Upper lobe of right lung (tissue), 1 donor: ENCODE data around the gene RSPO3. TPM values are rescaled to one million over a fixed set of nuclear protein-coding genes. Genes with fewer than 3 reads are reported as not detected.
"Not testable (repeated sequence)": the region's sequence is repeated elsewhere in the genome, so short reads cannot be mapped to it uniquely, and the experiment has no call there.

Source experiments
- ATAC-seq: fragments of 200-7000 bp; cut with Tn5 transposase; one replicate; pipeline ENCODE4 v1.9.1; 2020; ENCODE audit warnings: mild to moderate bottlenecking, moderate library complexity
- DNase-seq: peaks from one replicate; pipeline ENCODE4 v3.0.0-alpha.2; 2020
- H3K27ac ChIP-seq: fragments of 200-600 bp; one replicate; pipeline ENCODE4 v1.8.0; 2022
- H3K27me3 ChIP-seq: fragments of 200-600 bp; one replicate; pipeline ENCODE4 v1.8.0; 2022; ENCODE audit warnings: mild to moderate bottlenecking
- H3K36me3 ChIP-seq: fragments of 200-600 bp; one replicate; pipeline ENCODE4 v1.8.0; 2022
- H3K4me1 ChIP-seq: fragments of 200-600 bp; one replicate; pipeline ENCODE4 v1.8.0; 2022
- H3K4me3 ChIP-seq: fragments of 200-600 bp; one replicate; pipeline ENCODE4 v1.8.0; 2022; ENCODE audit warnings: mild to moderate bottlenecking
- H3K9me3 ChIP-seq: fragments of 200-600 bp; one replicate; pipeline ENCODE4 v1.8.0; 2022
- CTCF ChIP-seq: fragments of 200-600 bp; IDR thresholded peaks from one replicate; pipeline ENCODE4 v1.8.0; 2022; ENCODE audit warnings: antibody characterized with exemption
- intact Hi-C: fragments of 100-400 bp; cut with DNase I; formaldehyde crosslinking; loops from one replicate; pipeline ENCODE4 v1.11.0; 2022
- total RNA-seq: library from RNA; stranded (reverse); fragmentation: NEBNext Ultra II Directional; extraction: Animal tissue kit (Norgen Biotek cat#: 25700); gene quantifications from one replicate; pipeline ENCODE4 v1.2.1, GENCODE V29; 2021
- donor health status: DM: no; HTN: yes; CAD: no; lungs with severe emphysema.

Gene RSPO3
- total RNA-seq, 1 donor from 2014 or later, result 6.2 TPM

DNA sequence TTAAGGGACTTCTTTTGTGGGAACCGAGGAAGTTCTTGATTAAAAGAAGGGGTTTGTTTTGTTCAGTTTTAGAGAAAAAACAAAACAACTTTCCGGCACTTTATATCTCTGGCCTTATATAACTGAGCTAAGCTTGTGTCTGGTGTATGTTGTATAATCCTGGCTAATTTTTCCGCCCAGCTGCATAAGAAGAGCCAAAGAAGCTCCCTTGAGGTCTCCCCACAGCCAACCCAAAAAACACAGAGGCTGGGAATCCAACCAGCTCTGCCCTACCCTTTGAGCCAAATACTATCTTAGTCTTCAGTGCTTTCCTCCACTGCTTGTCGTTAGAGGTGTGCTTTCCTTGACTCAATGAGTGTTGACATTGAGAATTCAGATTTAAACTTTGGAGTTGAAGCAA, 102.7 kb downstream of the RSPO3 start:
- no peak for TF ChIP-seq CTCF
- DNase-seq, result no peak
- Histone ChIP-seq H3K4me3 (no peak overlapping the region), H3K9me3 (no peaks in the 10 kb centered on the region), H3K27me3 (no peaks in the 10 kb centered on the region), H3K36me3 (no peaks in the 10 kb centered on the region), H3K27ac (no peak overlapping the region), H3K4me1 (no peaks in the 10 kb centered on the region)
- no peak for ATAC-seq
- intact Hi-C loops, result no loop called here

DNA sequence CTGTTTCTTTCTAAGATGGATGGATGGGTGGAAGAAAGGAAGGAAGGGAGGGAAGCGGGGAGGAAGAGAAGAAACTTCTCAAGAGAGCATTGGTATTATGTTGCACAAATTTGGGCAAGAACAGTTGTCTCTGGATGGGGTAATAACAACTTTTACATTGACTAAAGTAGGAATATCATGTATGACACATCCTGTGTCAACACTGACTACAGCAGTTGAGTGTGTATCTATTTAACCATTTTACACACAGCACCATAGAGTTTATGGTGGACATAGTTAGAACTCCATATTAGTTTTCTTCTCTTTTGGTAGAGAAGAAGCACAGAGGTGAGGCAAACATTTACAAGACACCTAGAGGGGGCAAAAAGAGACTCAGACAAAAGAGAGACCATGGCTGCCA, 103.9 kb downstream of the RSPO3 start:
- ATAC-seq, result no peak
- no peaks in the 10 kb centered on the region for H3K27me3 ChIP-seq
- intact Hi-C loops, result no loop called here

GRCh38 chr6:127225497-127225896, 107.0 kb downstream of the RSPO3 start:
- no peaks in the 10 kb centered on the region for H3K36me3 ChIP-seq
- no peak overlapping the region for H3K4me3 ChIP-seq
- H3K4me1 ChIP-seq, result no peaks in the 10 kb centered on the region
- peaks cover 4% of the 10 kb centered on the region for H3K9me3 ChIP-seq
- ATAC-seq, result no peak
- no peak for TF ChIP-seq CTCF
- intact Hi-C loops, result no loop called here
- H3K27ac ChIP-seq, result no peak overlapping the region
- H3K27me3 ChIP-seq, result no peaks in the 10 kb centered on the region
- no peak for DNase-seq

More for the DNA sequence above, 103.9 kb downstream of the RSPO3 start:
- TF ChIP-seq CTCF, result no peak
- Histone ChIP-seq H3K4me3 (no peak overlapping the region), H3K9me3 (no peaks in the 10 kb centered on the region), H3K4me1 (no peaks in the 10 kb centered on the region), H3K36me3 (no peaks in the 10 kb centered on the region), H3K27ac (no peak overlapping the region)
- DNase-seq, result no peak

- ATAC-seq, H3K9me3 ChIP-seq, intact Hi-C loops, H3K36me3 ChIP-seq, DNase-seq, H3K4me3 ChIP-seq, H3K27me3 ChIP-seq, H3K27ac ChIP-seq, H3K4me1 ChIP-seq: not testable (repeated sequence)
These were observed 115.3 kb downstream of the RSPO3 start for GRCh38 chr6:127233819-127234218.

- Histone ChIP-seq H3K27ac (no peak overlapping the region), H3K9me3 (no peaks in the 10 kb centered on the region), H3K27me3 (no peaks in the 10 kb centered on the region), H3K36me3 (no peaks in the 10 kb centered on the region), H3K4me1 (no peaks in the 10 kb centered on the region), H3K4me3 (no peak overlapping the region)
- ATAC-seq (no peak), DNase-seq (no peak)
- TF ChIP-seq CTCF, result no peak
- intact Hi-C loops, result no loop called here
These were observed 125.0 kb downstream of the RSPO3 start for GRCh38 chr6:127243501-127243900.

Other genes with a start within 250 kb of the RSPO3 start
- gene RNF146, start 148.2 kb downstream of the RSPO3 start, total RNA-seq, result 54.6 TPM
- gene ECHDC1, start 224.9 kb downstream of the RSPO3 start, total RNA-seq, result 105 TPM